K562 (cell line): ENCODE results near the gene MRPL33. TPM values are rescaled to one million over a fixed set of nuclear protein-coding genes. Genes with fewer than 3 reads are reported as not detected.
A peak's percentile ranks its signal among the peaks of the same experiment; 100 is the strongest.

Source experiments
- ATAC-seq: fragments of 200-7000 bp; cut with Tn5 transposase; 3 replicates; pipeline ENCODE4 v1.9.1; 2020; ENCODE audit warnings: moderate library complexity
- BruUV-seq: library from RNA; stranded (reverse); fragments of 400-500 nt; replicated peaks from 2 replicates; lab custom pipeline; 2021; lab: Mats Ljungman, UMichigan
- CTCF ChIA-PET: fragments of 300-600 bp; formaldehyde crosslinking; extraction: SDS; loops from one replicate; lab custom pipeline; 2021; ENCODE audit warnings: low intra/inter-chr PET ratio; lab: Yijun Ruan, JAX
- POLR2A ChIA-PET: fragments of 300-600, 350-650 bp; sonication (Branson Sonifier 250); formaldehyde crosslinking; extraction: SDS; loops from one replicate; lab custom pipeline; 2021; ENCODE audit warnings: antibody characterized with exemption, inconsistent platforms; lab: Yijun Ruan, JAX
- DNase-seq, 4 experiments: peaks; one replicate each; pipeline versions ENCODE4 v3.0.0 to v3.0.0-alpha.2; 2011 to 2018; ENCODE audit warnings: low spot score in 3 of 4, mixed read lengths in 3 of 4; ENCODE audit errors: extremely low read depth in 1 of 4
- FAIRE-seq: peaks from 2 replicates; lab custom pipeline; 2011; peaks lifted over from hg19 to GRCh38; lab: Jason Lieb, UNC
- H2AFZ ChIP-seq: 2 replicates; pipeline ENCODE4 v1.6.0; 2011; ENCODE audit warnings: low read depth, low read length, control low read depth, inconsistent platforms
- H3K27ac ChIP-seq: fragments of 200-600 bp; 3 replicates; pipeline ENCODE4 v1.8.0; 2011; ENCODE audit warnings: low read depth, mild to moderate bottlenecking, control low read depth, inconsistent platforms, low read length, moderate library complexity, mixed read lengths; ENCODE audit errors: extremely low read depth
- H3K27me3 ChIP-seq, 2 experiments: fragments of 300-600 bp in 1 of 2; 2 replicates in 1 of 2; 3 replicates in 1 of 2; pipeline versions ENCODE4 v1.6.0 to v1.8.0; 2011; ENCODE audit warnings: inconsistent platforms in 2 of 2, low read length in 2 of 2, mild to moderate bottlenecking in 1 of 2, mixed read lengths in 1 of 2, moderate library complexity in 1 of 2; ENCODE audit not compliant: control insufficient read depth in 2 of 2, insufficient read depth in 2 of 2
- H3K36me3 ChIP-seq: fragments of 300-600 bp; 3 replicates; pipeline ENCODE4 v1.8.0; 2011; ENCODE audit warnings: mild to moderate bottlenecking, low read length, inconsistent platforms; ENCODE audit not compliant: control insufficient read depth, insufficient read depth
- H3K4me1 ChIP-seq, 2 experiments: fragments of 200-600 bp in 1 of 2; replicated peaks in 1 of 2; 2 replicates in 1 of 2; 3 replicates in 1 of 2; pipeline versions ENCODE4 v1.5.1 to v1.8.0; 2011; ENCODE audit warnings: inconsistent platforms in 2 of 2, low read length in 2 of 2, mild to moderate bottlenecking in 1 of 2, mixed read lengths in 1 of 2, moderate library complexity in 1 of 2; ENCODE audit not compliant: control insufficient read depth in 2 of 2, insufficient read depth in 2 of 2
- H3K4me2 ChIP-seq: 2 replicates; pipeline ENCODE4 v1.6.1; 2011; ENCODE audit warnings: low read length, control low read depth, inconsistent platforms, mixed read lengths; ENCODE audit not compliant: insufficient read depth
- H3K4me3 ChIP-seq: fragments of 200-600 bp; sonication (generic), shearing (Covaris generic); 2 replicates; pipeline ENCODE4 v1.5.1; 2016; ENCODE audit warnings: control low read depth, inconsistent platforms
- H3K79me2 ChIP-seq: fragments of 200-600 bp; 3 replicates; pipeline ENCODE4 v1.8.0; 2011; ENCODE audit warnings: low read length, inconsistent platforms; ENCODE audit not compliant: control insufficient read depth, insufficient read depth
- H3K9ac ChIP-seq, 2 experiments: 2 replicates each; pipeline versions ENCODE4 v1.6.0 to v1.6.1; 2011; ENCODE audit warnings: low read depth in 2 of 2, low read length in 2 of 2, control low read depth in 1 of 2, inconsistent platforms in 1 of 2, mild to moderate bottlenecking in 1 of 2, mixed read lengths in 1 of 2; ENCODE audit not compliant: insufficient read depth in 1 of 2
- H3K9me1 ChIP-seq: one replicate; pipeline ENCODE4 v1.6.0; 2011; ENCODE audit warnings: inconsistent platforms, mild to moderate bottlenecking, low read length, moderate library complexity; ENCODE audit not compliant: control insufficient read depth, insufficient read depth
- H3K9me3 ChIP-seq: replicated peaks from 2 replicates; pipeline ENCODE4 v1.5.1; 2011; ENCODE audit warnings: low read depth, low read length, inconsistent platforms; ENCODE audit not compliant: control insufficient read depth, insufficient read depth
- H4K20me1 ChIP-seq: replicated peaks from 2 replicates; pipeline ENCODE4 v1.6.1; 2011; ENCODE audit warnings: low read length, inconsistent platforms, mixed read lengths; ENCODE audit not compliant: control insufficient read depth, insufficient read depth
- CBFB ChIP-seq: sonication (generic); formaldehyde crosslinking; IDR thresholded peaks from 2 replicates; pipeline ENCODE4 v1.4.0; 2020; ENCODE audit warnings: mild to moderate bottlenecking, missing genetic modification reagents
- ELK1 ChIP-seq: sonication (generic); formaldehyde crosslinking; IDR thresholded peaks from 2 replicates; pipeline ENCODE4 v1.8.1; 2022; ENCODE audit warnings: missing genetic modification reagents
- EWSR1 ChIP-seq: fragments of 450-650 bp; IDR thresholded peaks from 2 replicates; pipeline ENCODE4 v1.6.1; 2018; ENCODE audit warnings: borderline replicate concordance, mild to moderate bottlenecking, low read depth, moderate library complexity; ENCODE audit not compliant: partially characterized antibody
- FOXA3 ChIP-seq, 2 experiments: fragments of 450-650 bp in 1 of 2; sonication (generic) in 1 of 2; formaldehyde crosslinking; IDR thresholded peaks in 1 of 2; conservative IDR thresholded peaks in 1 of 2; 2 replicates each; pipeline versions ENCODE4 v1.4.0 to v1.8.0; 2020 to 2022; ENCODE audit warnings: mild to moderate bottlenecking in 2 of 2, missing genetic modification reagents in 1 of 2
- KDM1A ChIP-seq, 2 experiments: fragments of 450-650 bp; IDR thresholded peaks; 2 replicates each; pipeline ENCODE4 v1.6.1; 2016; ENCODE audit warnings: mild to moderate bottlenecking in 2 of 2
- L3MBTL2 ChIP-seq: fragments of 450-650 bp; IDR thresholded peaks from 2 replicates; pipeline ENCODE4 v1.6.1; 2016; ENCODE audit warnings: mild to moderate bottlenecking, moderate library complexity
- MEF2A ChIP-seq: IDR thresholded peaks from 2 replicates; pipeline ENCODE4 v1.6.1; 2011; ENCODE audit warnings: low read depth, mild to moderate bottlenecking, low read length, moderate library complexity; ENCODE audit not compliant: control insufficient read depth
- MEF2D ChIP-seq: conservative IDR thresholded peaks from 2 replicates; pipeline ENCODE4 v1.6.1; 2016; ENCODE audit warnings: low read depth, missing genetic modification characterization, missing compliant biosample characterization
- RFX5 ChIP-seq: IDR thresholded peaks from 2 replicates; pipeline ENCODE4 v1.6.1; 2011; ENCODE audit warnings: low read depth, mild to moderate bottlenecking, improper control_type of control experiment, low read length
- SFPQ ChIP-seq: fragments of 200-400 bp; formaldehyde crosslinking; IDR thresholded peaks from 2 replicates; pipeline ENCODE4 v1.6.1; 2017; ENCODE audit warnings: mild to moderate bottlenecking, low read depth, low read length, moderate library complexity
- THRA ChIP-seq: fragments of 450-650 bp; IDR thresholded peaks from 2 replicates; pipeline ENCODE4 v1.6.1; 2017; ENCODE audit warnings: mild to moderate bottlenecking, moderate library complexity
- U2AF2 ChIP-seq: fragments of 200-400 bp; formaldehyde crosslinking; optimal IDR thresholded peaks from 2 replicates; pipeline ENCODE3; 2017; ENCODE audit warnings: low read depth, mild to moderate bottlenecking, low read length
- ZBTB34 ChIP-seq: fragments of 250-450 bp; sonication (Bioruptor Pico); IDR thresholded peaks from 2 replicates; pipeline ENCODE4 v1.8.0; 2021; ENCODE audit warnings: mild to moderate bottlenecking, moderate library complexity
- ZC3H8 ChIP-seq: fragments of 450-650 bp; IDR thresholded peaks from 2 replicates; pipeline ENCODE4 v1.6.1; 2017
- ZFP30 ChIP-seq: fragments of 250-450 bp; sonication (Bioruptor Pico); IDR thresholded peaks from 2 replicates; pipeline ENCODE4 v1.8.0; 2022; ENCODE audit warnings: moderate library complexity, mild to moderate bottlenecking, inconsistent platforms, borderline replicate concordance
- WGBS: fragments of 100-300 bp; shearing (Covaris generic); methylation state at CpG from one replicate; pipeline ENCODE4 v1.1.6; 2016; ENCODE audit warnings: low coverage, mixed read lengths; ENCODE audit not compliant: insufficient coverage; ENCODE audit errors: missing lambda C conversion rate; 5-methylcytosine and 5-hydroxymethylcytosine counted together
- in situ Hi-C: fragments of 300-500 bp; cut with MboI; formaldehyde crosslinking; loops from 4 replicates; pipeline ENCODE4 v1.15.0; 2018; ENCODE audit warnings: inconsistent platforms, mixed read lengths
- intact Hi-C: fragments of 100-400 bp; cut with micrococcal nuclease; formaldehyde crosslinking; loops from 2 replicates; pipeline ENCODE4 v1.14.2; 2022
- polyA plus RNA-seq, 8 experiments: library from polyadenylated mRNA; depleted of rRNA in 4 of 8; stranded (reverse) in 5 of 8; unstranded in 3 of 8; fragments of >200 nt; fragmentation: Nextera tagmentation in 2 of 8; fragmentation: Illumina TruSeq in 1 of 8; extraction: Ambion mirVana in 2 of 8; extraction: Trizol in 1 of 8; gene quantifications; 2 replicates each; pipeline versions ENCODE4 v1.2.1 to v1.2.3, GENCODE V29; 2011 to 2014; ENCODE audit warnings: inconsistent platforms in 1 of 8, missing spikeins in 1 of 8
- total RNA-seq, 7 experiments: library from RNA; depleted of rRNA in 6 of 7; stranded (reverse); fragments of >200 nt in 6 of 7; fragmentation: Illumina TruSeq in 2 of 7; extraction: Trizol in 2 of 7; gene quantifications; 2 replicates each; pipeline versions ENCODE4 v1.2.1 to v1.2.3, GENCODE V29; 2011 to 2021; ENCODE audit warnings: low replicate concordance in 1 of 7

The MRPL33 gene
- total and polyA plus RNA-seq, 9 of the 15 experiments (the other 6 are each of a cell fraction or from before 2014, with no cell fraction given), result 68.3 to 338 (median 226) TPM

GRCh38 chr2:27772804-27773203, 1.3 kb downstream of the MRPL33 start:
- no peaks in the 10 kb centered on the region for H3K9me1 ChIP-seq
- no peaks in the 10 kb centered on the region for H4K20me1 ChIP-seq
- peak overlapping the region in 1 of 2 experiments; percentile 82; a peak in 2 of 4 replicates for H3K9ac ChIP-seq
- peaks cover 0 to 7% of the 10 kb centered on the region in 2 experiments; a peak in 2 of 5 replicates for H3K27me3 ChIP-seq
- in situ Hi-C loops, result no loop called here
- DNase-seq (no peak), ATAC-seq (no peak), FAIRE-seq (no peak)
- CTCF ChIA-PET, result no interaction called here
- BruUV-seq, result no TSS peak
- H3K27ac ChIP-seq, result no peak overlapping the region
- no peaks in the 10 kb centered on the region for H3K9me3 ChIP-seq
- peaks cover 2 to 8% of the 10 kb centered on the region in 2 experiments; a peak in 1 of 5 replicates for H3K4me1 ChIP-seq
- peak overlapping the region; percentile 60; the same call in 1 of the 2 replicates for H3K4me3 ChIP-seq
- H3K79me2 ChIP-seq, result peaks cover 50% of the 10 kb centered on the region
- peak overlapping the region; percentile 41; the same call in 1 of the 2 replicates for H3K4me2 ChIP-seq
- POLR2A ChIA-PET, result interaction anchor here (1.0 to 2.3 kb wide), 5 partner anchors 8 to 19 kb away, joined by 3 to 8 read pairs (median 3); no protein-coding TSS in a partner anchor
- 11% methylated on average over 2 of the region's 2 CpGs for WGBS
- peaks cover 45% of the 10 kb centered on the region; the same call in 2 of the 3 replicates for H3K36me3 ChIP-seq
- no peak overlapping the region for H2AFZ ChIP-seq
- intact Hi-C loops, result no loop called here
- no peak for TF ChIP-seq SFPQ
- TF ChIP-seq THRA, result no peak
- TF ChIP-seq ELK1, result no peak
- TF ChIP-seq ZBTB34 (CRISPR knock-in tag), result no peak
- TF ChIP-seq RFX5, result no peak
- TF ChIP-seq MEF2A, result no peak
- TF ChIP-seq KDM1A (IDR thresholded peaks at IDR 0.05), result no peak
- TF ChIP-seq L3MBTL2, result no peak
- no peak for TF ChIP-seq MEF2D (tag)
- no peak for TF ChIP-seq FOXA3 (CRISPR knock-in tag; conservative IDR thresholded peaks at IDR 0.05 in 1 of 2, IDR thresholded peaks at IDR 0.05 in 1 of 2)
- TF ChIP-seq ZC3H8, result no peak
- no peak for TF ChIP-seq U2AF2
- TF ChIP-seq ZFP30 (CRISPR knock-in tag), result no peak
- no peak for TF ChIP-seq EWSR1
- no peak for TF ChIP-seq CBFB (CRISPR knock-in tag)
